Measurements from ENCODE around the gene APBB1.

The APBB1 gene

DNA sequence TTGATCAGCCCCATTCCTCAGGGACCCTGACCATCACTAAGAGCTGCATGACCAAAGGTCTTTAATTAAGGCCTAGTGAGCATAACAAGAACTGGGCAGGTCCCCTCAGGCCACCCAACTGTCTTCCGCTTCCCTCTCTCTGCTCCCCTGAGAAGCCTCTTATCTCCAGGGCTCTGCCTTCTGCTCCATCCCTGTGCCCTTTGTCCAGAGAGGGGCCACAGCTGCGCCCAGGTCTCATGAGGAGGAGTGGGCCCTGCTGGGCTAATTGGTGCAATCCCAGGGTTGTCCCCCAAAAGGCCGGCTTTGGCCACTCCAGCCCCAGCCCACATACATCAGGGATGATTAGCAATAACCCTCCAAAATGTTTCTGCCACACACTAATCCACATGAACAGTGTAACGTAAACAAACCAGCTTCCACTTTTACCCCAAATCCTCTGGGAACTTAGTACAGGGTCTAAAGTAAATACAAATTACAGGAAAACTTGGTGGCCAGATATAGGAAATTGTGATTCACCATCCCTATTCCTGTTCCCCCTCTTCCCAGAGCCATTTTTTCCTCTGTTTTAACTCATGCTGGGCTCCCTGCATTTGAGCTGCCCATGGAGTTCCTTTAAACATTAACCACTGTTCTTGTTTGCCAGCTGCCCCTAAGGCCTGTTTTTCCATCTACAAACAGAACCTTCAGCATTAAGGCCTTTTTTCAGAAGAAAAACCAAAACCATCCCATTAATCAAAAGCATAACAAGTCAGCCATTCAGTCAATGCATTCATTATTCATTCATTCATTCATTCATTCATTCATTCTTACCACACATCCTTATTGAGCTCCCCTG lies 64.0 kb downstream of the APBB1 start:
- Mint-ChIP-seq H3K27me3 (peaks cover 7% of the 10 kb centered on the region), H3K4me1 (ENCODE audit: low read depth) (peaks cover 57% of the 10 kb centered on the region), H3K27ac (peak overlapping the region; percentile 3), H3K36me3 (ENCODE audit: low read depth) (no peaks in the 10 kb centered on the region), H3K4me3 (no peak overlapping the region), H3K9me3 (no peaks in the 10 kb centered on the region)

DNA sequence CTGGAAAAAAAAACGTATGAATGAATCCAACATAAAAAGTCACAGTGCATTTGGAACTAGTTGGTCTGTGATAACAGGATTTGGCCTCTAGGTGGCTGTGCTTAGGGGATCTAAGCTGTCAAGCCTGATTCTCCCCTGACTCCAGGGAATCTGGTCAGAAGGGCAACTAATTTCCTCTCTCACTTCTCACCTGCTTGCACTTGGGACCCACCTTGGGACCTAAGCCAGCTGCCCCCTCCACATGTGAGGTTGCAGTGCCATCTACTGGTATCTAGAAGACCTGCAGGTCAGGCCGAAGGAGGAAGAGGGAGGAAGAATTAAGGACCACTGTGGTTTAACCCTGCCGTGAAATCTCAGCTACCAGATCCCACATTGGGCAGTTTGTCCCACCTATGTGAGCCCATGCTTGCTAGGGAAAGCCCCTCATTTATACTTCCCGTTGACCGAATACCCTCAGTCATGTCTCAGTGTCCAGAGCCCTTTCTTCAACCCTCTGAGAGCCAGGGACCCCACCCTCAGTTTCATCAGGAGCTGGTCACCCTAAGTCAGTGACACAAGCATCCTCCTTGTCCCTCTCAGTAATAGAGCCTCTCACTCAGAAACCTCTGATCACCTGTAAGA lies 65.4 kb downstream of the APBB1 start:
- H3K36me3 Mint-ChIP-seq (ENCODE audit: low read depth): no peaks in the 10 kb centered on the region
- H3K27ac Mint-ChIP-seq: peak overlapping the region; percentile 81
- H3K4me3 Mint-ChIP-seq: no peak overlapping the region
- peaks cover 57% of the 10 kb centered on the region for H3K4me1 Mint-ChIP-seq (ENCODE audit: low read depth)
- H3K27me3 Mint-ChIP-seq: peaks cover 7% of the 10 kb centered on the region
- H3K9me3 Mint-ChIP-seq: no peaks in the 10 kb centered on the region

DNA sequence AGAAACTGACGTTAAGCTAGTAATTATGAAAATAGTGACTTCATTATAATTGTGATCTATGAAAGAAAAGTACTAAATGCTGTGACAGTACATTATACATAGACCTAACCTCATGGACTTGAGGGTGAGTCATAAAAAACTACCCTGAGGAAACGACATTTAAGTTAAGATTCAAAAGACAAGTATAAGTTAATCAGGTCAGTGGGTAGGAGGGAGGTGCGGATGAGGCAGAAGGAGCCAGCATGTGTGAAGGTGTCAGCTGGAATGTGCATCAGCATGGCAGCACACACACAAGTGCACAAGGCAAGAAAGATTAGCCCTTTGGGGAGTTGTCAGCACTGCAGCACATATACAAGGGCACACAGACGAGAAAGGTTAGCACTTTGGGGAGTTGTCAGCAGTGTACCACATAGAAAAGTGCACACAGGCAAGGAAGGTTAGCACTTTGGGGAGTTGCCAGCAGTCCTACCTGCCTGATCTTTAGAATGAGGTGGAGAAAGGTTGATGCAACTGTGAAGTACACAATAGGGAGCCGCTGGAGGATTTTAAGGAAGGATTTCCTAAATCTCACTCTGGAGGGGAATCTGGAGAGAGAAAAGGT lies 67.0 kb downstream of the APBB1 start:
- H3K27me3 Mint-ChIP-seq: peaks cover 12% of the 10 kb centered on the region
- peak overlapping the region; percentile 34 for H3K4me3 Mint-ChIP-seq
- peaks cover 42% of the 10 kb centered on the region for H3K4me1 Mint-ChIP-seq (ENCODE audit: low read depth)
- H3K27ac Mint-ChIP-seq: peak overlapping the region; percentile 85
- no peaks in the 10 kb centered on the region for H3K36me3 Mint-ChIP-seq (ENCODE audit: low read depth)
- H3K9me3 Mint-ChIP-seq: no peaks in the 10 kb centered on the region

DNA sequence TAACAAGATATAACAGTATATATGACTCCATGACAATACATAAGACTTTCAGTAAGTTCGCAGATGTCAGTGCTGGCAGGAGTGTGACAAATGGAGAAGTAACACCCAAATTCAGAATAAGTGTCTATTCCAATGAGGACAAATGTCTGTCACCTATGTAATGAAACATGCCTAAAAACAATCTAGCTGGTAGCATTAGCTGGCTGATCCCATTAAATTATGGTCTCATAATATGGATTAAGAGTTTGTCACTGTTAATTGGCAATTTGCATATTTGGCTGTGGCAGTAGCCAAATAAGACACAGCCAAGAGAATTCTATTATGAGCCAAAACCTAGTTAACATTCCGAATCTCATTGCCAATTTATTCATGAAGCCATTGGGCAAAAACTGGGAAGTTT lies 68.4 kb downstream of the APBB1 start:
- Mint-ChIP-seq H3K9me3 (no peaks in the 10 kb centered on the region), H3K27ac (peak overlapping the region; percentile 85), H3K27me3 (peaks cover 13% of the 10 kb centered on the region), H3K36me3 (ENCODE audit: low read depth) (no peaks in the 10 kb centered on the region), H3K4me3 (no peak overlapping the region), H3K4me1 (ENCODE audit: low read depth) (peaks cover 34% of the 10 kb centered on the region)

DNA sequence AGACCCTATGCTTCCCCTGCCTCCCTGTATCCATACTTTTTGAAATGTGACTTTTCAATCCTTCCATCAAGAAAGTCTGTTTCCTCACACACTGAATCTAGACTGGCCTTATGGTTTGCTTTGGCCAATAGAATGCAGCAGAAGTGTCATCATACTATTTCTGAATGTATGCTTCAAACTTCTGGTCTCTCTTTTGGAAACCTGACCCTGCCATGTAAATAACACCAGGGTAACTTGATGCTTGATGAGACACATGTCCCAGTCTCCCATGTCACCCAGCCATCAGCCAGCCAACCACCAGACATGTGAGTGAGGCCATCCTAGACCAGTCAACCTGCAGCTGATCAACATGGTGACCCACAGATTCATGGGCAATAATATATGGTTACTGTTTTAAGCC lies 68.9 kb downstream of the APBB1 start:
- H3K4me3 Mint-ChIP-seq: no peak overlapping the region
- H3K9me3 Mint-ChIP-seq: no peaks in the 10 kb centered on the region
- peaks cover 34% of the 10 kb centered on the region for H3K4me1 Mint-ChIP-seq (ENCODE audit: low read depth)
- H3K36me3 Mint-ChIP-seq (ENCODE audit: low read depth): no peaks in the 10 kb centered on the region
- no peak overlapping the region for H3K27ac Mint-ChIP-seq
- peaks cover 16% of the 10 kb centered on the region for H3K27me3 Mint-ChIP-seq

DNA sequence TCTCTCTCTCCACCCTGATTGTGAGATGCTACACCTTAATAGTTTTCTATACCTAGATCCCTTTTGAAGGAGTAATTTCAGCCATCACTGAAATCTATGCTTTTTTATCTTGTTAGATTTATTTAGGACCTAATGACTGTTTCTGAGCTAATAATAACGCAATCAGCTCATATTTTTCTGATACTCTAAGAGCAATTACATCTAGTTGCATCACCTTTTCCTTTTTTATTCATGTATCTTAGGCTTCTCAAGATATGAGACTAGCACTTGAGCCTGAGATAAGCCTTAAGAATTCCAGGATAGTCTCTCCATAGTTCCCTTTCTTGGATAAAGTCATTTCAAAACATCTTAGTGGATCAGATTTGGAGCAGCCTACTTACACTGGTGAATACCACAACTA lies 73.5 kb downstream of the APBB1 start:
- H3K4me1 Mint-ChIP-seq (ENCODE audit: low read depth): no peaks in the 10 kb centered on the region
- no peak overlapping the region for H3K4me3 Mint-ChIP-seq
- no peak overlapping the region for H3K27ac Mint-ChIP-seq
- no peaks in the 10 kb centered on the region for H3K9me3 Mint-ChIP-seq
- peaks cover 12% of the 10 kb centered on the region for H3K27me3 Mint-ChIP-seq
- H3K36me3 Mint-ChIP-seq (ENCODE audit: low read depth): no peaks in the 10 kb centered on the region
